Occipital lobe (tissue), 2 donors: ENCODE measurements around the gene SPTBN2. TPM values are rescaled to one million over a fixed set of nuclear protein-coding genes. Genes with fewer than 3 reads are reported as not detected.

Experiments used
- DNase-seq: peaks from one replicate; lab custom pipeline; 2025; lab: John Stamatoyannopoulos, UW
- total RNA-seq: library from RNA; depleted of rRNA; stranded (reverse); fragments of >200 nt; gene quantifications from one replicate; pipeline ENCODE4 v1.2.3, GENCODE V29; 2014

The SPTBN2 gene
- total RNA-seq, 1 donor from 2014 or later = 105 TPM

DNA sequence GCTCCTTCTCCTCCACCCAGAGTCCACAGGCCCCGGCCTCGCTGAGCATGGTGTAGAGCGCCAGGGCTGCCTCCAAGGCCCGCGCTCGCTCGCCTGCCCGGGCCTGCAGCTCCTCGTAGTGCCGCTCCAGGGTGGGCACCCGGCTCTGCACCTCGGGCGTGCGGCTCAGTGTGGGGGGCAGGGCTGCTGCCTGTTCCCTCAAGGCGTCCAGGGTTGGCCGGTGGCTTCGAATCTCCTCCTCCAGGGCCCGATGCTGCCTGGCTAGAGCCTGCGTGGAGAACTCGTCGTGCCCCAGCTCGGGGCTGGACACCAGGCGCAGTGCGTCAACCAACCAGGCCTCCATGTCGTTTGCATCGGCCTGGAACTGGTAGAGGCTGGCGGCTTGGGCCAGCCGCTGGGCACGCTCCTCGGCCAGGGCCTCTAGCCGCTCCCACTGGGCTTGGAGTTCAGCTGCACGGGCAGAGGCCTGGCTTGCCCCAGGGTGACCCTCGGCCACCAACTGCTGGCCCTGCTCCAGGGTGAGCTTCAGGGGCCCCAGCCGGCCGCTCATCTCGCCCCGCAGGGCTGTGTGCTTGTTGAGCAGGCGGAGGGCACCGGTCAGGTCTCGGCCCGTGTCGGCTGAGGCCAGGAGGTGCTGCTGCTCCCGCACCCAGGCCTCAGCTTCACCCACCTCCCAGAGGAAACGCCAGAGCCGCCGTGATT lies 24.2 kb downstream of the SPTBN2 start:
- no peak for DNase-seq

DNA sequence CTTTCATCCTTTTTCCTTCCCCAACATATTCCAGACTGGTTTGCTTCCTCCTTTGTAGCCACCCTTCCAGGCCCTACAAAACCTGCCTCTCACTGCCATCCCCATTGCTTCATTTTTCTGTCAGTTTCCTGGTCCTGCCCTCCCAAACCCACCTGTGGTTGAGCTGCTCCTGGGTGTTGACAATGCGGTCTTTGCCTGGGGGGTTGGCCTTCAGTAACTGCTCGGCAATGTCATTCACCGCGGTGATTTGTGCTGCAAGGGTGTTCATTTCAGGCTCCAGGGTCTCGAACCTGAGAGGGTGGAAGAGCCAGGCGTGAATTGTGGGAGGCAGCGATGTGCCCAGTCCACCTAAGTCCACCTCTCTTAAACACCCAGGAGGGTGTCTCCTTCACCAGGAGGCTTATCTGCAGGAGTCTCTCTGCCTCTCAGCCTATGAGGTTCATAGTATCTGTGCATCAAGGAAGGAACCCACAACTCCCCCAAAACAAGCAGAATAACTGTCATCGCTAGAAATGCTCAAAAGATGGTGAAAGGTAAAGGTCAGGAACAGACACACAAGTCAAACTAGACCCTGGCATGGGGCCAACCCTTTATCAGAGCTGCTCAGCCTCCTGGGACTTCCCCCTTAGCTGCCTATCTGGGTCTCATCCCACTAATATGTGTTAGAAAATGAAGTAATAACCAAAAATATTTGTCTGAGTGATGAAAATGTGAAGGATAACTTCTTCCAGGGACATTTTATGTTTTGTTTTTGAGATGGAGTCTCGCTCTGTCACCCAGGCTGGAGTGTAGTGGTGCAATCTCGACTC lies 27.4 kb downstream of the SPTBN2 start:
- DNase-seq = no peak

DNA sequence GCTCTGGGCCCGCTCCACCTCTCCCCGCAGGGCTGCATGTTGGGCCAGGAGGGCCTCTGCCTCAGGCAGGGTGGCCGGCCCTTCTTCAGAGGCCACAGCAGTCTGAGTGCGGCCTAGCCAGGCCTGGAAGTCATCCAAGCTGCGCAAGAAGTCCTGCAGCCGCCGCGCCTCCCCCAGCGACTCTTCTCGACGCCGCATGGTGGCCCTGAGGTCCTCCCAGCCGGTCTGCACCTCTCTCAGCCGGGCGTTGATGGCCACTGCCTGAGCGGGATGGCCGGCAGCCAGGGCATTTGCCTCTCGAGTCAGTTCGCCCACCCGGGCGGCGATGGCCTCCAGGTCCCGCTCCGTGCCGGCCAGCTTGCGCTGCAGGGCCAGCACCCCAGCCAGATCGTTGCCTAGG lies 28.3 kb downstream of the SPTBN2 start:
- DNase-seq = no peak

DNA sequence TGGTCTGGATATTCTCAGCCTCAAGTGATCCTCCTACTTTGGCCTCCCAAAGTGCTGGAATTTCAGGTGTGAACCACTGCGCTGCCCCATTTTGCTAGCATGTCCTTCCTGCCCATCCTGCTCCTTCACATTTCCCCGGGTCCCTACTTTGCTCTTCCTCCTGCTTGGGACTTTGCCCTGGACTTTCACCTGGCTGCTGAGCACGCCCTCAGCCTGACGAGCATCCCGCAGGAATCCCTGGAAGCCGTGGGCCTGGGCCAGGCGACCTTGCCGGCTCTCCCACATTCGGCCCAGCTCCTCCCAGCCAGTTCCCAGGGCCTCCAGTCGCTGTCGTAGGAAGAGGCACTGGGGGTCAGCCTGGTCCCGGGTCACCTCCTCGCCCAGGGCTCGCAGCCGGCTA lies 28.7 kb downstream of the SPTBN2 start:
- no peak for DNase-seq

DNA sequence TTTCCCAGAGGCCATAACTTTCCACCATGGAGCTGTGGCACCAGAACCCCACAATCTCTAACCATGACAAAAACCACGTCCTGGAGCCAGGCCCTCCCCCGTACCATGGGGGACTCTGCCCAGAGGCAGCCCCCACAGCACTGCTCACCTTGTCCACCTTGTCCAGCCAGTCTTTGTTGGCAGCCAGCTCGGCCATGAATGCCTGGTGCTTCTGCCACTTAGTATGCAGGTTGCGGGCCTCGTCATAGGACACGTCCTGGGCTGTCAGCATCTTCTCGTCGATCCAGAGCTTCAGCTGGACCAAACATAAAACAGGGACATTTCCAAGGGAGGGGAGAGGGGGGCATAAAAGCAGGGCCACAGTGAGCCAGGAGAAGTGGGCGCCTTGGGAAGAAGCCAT lies 30.5 kb downstream of the SPTBN2 start:
- no peak for DNase-seq

DNA sequence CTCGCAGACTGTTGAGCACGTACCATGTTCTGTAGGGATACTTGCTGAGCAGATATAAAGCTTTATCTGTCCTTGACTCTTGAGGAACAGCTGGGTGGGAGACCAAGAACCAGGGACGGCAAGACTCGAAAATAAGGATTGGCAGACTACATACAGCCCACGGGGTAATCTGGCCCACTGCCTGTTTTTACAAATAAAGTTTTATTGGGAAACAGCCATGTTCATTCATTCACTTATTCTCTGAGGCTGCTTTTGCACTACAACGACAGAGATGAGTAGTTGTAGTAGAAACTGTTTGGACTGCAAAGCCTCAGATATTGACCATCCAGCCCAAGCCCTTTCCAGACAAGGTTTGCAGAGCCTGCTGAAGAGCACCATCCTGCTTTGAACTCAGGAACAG lies 31.0 kb downstream of the SPTBN2 start:
- DNase-seq = no peak

DNA sequence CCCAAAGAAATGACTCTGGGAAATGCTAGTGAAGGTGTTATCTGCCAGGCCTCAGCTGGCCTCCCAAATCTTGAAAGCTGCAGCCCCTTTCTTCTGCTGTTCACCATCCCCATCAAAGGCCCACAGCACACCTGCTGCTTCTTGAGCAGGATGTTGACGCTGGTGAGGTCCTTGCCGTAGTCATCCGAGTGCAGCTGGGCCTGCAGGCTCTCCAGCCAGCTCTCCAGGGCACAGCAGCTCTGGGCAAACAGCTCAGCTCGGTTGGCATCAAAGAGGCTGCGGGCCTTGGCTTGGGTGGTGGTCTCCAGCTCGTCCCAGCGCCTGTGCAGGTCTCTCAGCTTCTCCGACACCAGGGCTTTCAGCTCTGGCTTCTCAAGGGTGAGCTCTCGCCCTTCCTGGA lies 32.9 kb downstream of the SPTBN2 start:
- DNase-seq = no peak

DNA sequence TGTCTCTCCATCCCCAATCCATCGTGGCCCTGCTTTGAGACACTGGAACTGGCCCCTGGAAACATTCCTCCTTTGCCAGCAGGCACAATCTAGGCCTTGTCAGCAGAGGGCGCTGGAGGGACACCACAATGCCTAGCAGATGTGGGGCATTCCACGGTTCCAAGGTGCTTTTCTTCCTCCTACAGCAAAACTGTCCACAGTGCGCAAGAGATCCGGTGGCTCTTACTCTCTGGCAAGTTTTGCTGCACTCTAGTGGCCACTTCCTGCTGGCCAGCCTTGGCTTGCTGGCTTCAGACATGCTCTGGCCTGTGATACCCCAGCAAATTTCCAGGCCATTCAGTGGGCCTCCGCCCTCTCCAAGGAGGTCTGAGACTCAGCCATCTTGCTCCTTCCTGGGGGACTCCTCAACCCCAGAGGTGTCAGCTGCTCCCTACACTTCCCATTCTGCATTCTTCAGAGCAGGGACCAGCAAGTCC lies 34.2 kb downstream of the SPTBN2 start:
- peak; percentile 61 for DNase-seq

DNA sequence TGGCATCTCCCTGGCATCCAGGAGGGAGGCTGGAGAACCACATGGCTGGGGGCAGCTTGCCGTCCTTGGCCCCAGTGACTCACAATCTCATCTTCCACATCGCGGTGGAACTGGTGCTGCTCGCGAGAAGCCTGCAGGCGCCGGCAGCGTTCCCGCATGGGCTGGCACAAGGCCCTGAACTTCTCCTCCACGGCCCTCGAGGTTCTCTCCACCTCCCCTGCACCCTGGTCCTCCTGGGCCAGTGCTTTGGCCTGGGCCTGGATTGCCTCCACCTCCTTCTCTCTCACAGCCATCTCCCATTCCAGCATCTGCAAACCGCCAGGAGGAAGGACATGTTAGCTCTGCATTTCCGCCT lies 35.0 kb downstream of the SPTBN2 start:
- DNase-seq = no peak

DNA sequence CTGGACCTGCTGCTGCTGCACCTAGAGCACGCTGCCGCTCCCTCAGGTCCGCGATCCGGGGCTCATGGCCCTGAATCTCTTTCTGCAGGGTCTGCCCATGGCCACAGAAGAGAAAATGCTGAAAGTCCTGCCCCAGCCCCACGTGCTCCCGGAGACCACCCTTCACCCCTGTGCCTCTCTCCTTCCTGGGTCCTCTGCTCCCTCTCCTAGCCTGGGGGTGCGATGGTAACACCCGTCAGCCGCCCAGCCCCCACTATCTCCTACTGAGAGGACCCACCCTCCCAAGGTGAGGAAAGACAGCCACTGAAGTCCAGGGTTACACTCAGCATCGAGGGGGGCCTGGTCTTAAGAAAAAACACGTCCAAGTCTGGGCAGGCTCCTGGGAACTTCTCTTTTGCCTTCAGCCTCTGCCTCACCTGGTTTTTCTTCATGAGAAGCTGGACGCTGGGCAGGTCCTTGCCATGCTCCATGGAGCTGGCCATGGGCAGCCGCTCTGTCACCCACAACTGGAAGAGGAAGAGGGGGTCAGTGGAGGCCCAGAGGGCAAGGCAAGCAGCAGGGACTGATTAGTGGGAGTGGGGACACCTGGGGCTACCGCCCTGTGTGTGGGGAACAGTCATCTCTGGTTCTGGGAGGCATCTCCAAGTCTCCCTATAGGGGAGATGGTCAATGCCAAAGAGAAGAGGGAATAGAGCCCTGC lies 35.5 kb downstream of the SPTBN2 start:
- DNase-seq = no peak

DNA sequence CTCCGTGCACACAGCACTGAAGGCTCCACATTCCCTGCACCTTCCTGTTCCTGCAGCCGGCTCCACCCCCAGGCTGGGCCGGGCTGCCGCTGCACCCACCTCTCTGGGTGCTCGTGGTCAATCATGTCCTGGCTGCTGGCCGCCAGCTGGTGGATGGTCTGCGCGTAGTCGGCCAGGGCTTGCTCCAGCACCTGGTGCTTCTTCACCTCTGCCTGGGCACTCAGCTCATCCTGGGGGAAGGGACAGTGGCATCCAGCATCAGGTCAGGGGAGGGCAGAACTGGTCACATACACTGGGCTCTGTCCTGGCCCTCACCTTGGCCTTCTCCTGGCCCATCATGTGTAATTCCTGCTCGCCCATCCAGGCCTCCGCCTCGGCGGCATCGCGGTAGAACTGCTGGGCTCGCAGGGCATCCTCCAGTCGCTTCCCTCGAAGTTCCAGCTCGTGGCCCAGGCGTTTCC lies 36.1 kb downstream of the SPTBN2 start:
- no peak for DNase-seq

DNA sequence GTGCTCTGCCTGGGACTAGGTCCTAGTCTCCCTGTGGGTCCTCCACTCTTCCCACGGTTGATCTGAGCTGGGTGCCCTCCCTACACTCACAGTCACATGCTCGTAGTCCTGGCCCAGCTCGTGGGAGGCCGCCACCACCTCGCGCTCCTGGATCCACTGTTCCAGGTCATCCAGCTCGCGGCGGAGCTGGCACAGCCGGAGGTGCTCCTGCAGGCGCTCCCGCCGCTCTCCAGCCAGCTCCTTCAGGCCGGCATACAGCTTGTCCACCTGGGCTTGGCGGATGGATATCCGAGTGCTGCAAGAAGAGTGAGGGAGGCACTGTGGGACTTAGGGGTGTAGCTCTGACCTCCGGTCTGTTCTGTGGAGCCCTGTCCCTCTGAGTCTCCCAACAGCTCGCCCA lies 36.6 kb downstream of the SPTBN2 start:
- peak; percentile 24 for DNase-seq

DNA sequence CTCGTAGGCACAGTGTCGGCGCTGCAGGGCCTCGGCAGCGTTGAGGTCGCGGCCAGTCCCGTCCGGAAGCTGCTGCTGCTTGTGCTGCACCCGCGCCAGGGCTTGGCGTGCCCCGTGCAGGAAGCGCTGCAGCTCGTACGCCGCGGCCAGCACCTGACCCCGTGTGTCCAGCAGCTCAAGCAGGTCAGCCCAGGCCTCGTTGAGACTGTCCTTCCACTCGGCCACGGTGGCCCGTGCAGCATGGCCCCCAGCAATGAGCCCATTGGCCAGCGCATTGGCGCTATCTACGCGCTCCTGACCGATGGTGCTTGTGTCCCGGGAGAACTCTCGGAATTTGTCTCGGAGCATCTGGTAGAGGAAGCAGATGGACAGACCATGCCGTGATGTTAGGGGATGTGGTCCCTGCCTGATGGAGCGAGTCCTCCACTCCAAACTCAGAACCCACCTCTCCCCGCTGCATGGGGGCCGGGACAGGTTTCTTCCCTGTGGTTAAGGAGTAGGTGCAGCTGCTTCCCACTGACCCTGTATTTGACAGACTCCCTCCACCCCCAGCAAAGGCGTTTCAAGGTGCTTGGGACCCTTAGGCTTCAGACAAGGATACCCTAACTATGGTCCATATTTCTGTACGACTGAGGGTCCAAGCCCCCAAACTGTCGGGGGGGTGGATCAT lies 37.6 kb downstream of the SPTBN2 start:
- no peak for DNase-seq

DNA sequence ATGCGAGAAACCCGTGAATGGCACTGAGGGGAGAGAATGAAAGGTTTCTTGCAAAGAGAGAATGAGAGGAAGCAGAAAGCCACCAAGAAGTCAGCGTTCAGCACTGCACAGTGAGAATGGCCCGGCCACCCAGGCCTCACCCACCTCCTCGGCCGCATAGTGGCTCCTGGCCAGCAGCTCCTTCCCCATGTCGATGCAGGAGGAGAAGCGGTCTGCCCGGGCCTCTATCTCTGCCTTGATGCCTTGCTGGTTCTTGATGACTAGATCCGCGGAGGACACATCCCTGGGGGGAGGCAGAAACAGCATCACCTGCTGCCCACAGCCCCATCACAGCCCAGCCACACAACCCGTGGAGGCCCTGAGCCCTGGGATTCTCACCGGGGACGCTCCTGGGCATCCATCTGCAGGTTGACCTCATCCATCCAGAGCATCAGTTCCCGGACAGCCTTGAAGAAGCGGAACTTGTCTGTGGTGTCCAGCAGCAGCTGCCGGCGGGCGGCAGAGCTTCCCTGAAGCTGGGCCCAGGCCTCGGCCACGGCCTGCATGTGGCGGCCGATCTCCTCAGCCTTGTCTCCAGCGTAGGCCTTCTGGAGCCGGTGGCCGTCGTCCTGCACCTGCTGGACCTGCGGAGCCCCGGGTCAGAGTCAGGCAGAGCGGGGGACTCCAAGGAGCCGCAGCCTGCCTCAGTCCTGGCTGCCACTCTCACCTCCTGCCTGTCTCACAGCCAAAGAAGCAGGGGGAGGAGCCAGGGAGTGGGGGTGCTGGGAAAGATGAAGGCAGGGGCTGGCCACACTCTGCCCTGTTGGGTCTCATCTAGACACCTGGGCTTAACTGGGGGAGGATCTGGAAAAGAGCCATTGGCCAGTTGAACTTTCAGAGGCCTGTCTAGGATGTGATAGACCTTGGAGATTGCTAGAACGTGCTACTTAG lies 39.1 kb downstream of the SPTBN2 start:
- no peak for DNase-seq

DNA sequence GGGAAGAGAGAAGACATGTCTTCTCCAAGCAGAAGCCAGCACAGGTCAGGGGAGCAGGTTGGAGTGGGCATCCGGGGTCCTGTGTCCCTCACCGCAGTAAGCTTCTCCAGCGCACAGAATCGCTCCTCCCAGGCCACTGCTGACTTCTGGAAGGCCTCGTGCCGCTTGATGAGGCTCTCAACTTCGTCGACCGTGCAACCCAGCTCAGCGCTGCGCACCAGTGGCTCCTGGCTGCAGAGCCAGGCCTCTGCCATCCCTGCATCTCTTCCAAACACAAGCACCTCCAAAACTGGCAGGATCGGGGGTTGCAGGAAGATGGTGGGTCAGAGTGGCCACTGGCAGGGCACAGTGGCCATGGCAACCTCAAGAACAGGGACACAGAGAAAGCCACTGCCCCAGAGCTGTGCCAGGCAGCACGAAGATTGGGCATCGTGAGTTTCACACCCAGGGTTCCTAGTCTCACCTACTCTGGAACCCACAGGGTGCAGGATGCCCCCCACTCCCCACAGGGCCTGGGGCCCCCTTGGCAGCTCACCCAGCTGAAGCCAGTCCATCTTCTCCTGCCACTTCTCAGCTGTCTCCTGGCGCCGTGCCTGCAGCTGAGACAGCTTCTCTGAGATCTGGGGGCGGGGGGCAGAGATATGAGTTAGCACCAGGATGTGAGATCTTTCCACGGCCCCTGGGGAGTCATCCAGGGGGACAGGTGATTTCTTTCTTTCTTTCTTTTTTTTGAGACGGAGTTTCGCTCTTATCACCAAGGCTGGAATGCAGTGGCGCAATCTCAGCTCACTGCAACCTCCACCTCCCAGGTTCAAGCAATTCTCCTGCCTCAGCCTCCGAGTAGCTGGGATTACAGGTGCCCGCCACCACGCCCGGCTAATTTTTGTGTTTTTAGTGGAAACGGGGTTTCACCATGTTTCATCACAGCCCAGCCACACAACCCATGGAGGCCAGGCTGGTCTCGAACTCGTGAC lies 40.2 kb downstream of the SPTBN2 start:
- DNase-seq = no peak

DNA sequence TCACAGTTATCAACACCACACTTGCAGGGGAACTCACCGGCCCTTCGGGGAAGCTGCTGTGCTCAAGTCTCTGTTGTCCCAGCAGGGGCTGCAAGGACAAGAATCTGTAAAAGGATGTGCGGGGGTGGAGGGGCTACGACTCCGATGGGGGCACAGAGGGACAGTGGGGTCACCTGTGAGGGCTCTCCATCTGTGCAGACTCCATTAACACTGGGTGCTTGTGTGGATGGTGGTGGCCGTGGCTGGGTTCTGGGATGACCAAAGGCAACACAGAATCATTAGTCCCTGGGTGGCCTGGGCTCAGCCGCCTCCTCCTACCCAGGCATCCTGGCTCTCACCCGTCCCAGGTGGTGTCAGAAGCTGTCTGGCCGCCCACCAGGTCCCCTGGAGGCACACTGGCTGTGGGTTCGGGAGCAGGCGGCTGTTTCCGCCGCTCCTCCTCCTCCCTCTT lies 41.2 kb downstream of the SPTBN2 start:
- no peak for DNase-seq

DNA sequence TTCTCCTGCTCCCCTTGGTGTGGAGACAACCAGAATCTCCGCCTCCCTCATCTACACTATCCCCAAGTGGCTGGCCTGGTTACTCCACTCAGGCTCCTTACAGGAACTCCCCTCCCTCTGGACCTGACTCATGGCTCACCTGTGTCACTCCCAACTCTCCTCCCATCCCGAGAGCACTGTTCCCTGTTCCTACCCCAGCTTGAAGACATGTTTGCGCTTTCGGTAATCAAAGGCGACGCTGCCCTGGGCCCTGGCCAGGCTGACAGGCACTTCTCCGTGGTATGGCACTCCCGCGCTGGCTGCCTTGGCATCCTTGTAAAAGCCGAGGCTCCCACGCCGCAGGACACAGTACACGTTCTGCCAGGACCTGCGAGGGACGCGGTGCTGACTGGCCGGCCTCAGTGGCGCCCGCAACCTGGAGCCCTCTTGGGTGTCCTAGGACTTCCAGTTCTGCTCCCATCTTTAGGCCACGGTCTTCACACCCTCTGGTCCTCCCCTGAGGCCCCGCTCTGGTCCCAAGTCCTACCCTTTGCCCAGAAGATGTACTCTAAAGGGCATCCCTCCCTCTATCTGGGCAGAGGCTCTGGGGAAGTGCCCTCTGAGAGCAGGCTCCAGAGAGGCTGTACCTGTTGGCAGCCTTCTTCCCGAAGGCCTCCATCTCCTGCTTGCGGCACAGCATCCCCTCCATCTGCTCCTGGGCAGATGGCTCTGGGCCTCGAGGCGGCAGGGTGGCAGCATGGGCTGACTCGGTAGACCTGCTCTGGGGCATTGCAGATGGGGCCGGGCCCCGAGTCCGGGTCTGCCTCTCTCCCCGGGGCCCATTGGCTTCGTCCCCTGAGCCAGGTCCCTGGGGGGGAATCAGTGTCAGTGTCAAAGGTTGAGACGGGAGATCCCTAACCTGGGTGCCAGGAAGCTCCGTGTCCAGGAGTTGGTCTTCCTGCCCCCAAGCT lies 41.9 kb downstream of the SPTBN2 start:
- no peak for DNase-seq

DNA sequence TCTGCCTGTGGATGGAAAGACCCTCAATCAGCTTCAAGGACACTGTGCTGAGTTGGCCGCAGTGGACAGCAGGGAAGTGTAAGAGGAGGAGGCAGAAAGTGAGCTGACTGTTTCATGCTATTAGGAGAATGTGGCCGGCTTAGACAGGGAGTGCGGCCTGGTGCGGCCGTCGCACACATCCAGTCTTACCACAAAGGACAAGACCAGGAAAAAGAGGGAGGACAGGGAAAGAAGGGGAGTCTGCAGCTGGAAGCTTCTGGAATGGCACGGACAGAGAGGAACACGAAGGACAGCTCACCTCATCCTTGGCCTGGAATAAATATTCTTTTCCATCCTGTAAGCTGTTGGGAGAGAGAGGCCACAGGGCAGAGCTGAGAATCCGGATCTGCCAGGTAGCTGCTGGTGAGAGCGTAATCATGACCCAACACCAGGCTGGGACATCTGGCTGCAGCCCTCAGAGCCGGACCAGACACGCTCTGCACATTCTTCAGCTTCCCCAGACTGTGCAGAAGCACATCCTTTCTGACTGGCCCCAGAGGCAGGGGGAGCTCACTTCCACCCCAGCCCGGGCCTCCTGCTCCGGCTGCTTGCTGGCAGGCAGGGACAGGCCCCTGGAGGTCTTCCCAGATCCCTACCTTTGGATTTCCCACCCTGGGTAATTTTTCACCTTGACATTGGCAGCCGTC lies 42.8 kb downstream of the SPTBN2 start:
- DNase-seq = no peak
